ENCODE data around the gene P3H4. TPM values are rescaled to one million over a fixed set of nuclear protein-coding genes. Genes with fewer than 3 reads are reported as not detected.
A peak's percentile ranks its signal among the peaks of the same experiment; 100 is the strongest.

The P3H4 gene
- total RNA-seq, 4 donors from 2014 or later, result 1.8 to 4.0 (median 2.9) TPM

- in situ Hi-C loops (cut with MboI; ENCODE audit: low sequenced_read_pairs in 4 of 4) (no loop called here), intact Hi-C loops (cut with DNase I; ENCODE audit: low total_unique reads) (loop anchor here (1.0 to 2.0 kb wide), 3 partner anchors 26 to 39 kb away; partner anchors contain the start of gene P3H4)
- Histone ChIP-seq H3K36me3 (peaks cover 0 to 13% of the 10 kb centered on the region in 2 donors), H3K9me3 (no peaks in the 10 kb centered on the region), H3K27ac (peak overlapping the region; percentile 81 to 95 (median 92)), H3K4me1 (peaks cover 80 to 86% of the 10 kb centered on the region in 2 donors), H3K27me3 (no peaks in the 10 kb centered on the region), H3K4me3 (peak overlapping the region in 2 of 4 donors; percentile 9 to 12)
- TF ChIP-seq POLR2A (IDR thresholded peaks at IDR 0.05) (no peak), CTCF (IDR thresholded peaks at IDR 0.05 in 4 of 5, conservative IDR thresholded peaks at IDR 0.05 in 1 of 5) (no peak)
- DNase-seq (peak; percentile 60 to 84), ATAC-seq (peak; percentile 55 to 73)
Observed at GRCh38 chr17:41775394-41776226, 36.1 kb downstream of the P3H4 start.

DNA sequence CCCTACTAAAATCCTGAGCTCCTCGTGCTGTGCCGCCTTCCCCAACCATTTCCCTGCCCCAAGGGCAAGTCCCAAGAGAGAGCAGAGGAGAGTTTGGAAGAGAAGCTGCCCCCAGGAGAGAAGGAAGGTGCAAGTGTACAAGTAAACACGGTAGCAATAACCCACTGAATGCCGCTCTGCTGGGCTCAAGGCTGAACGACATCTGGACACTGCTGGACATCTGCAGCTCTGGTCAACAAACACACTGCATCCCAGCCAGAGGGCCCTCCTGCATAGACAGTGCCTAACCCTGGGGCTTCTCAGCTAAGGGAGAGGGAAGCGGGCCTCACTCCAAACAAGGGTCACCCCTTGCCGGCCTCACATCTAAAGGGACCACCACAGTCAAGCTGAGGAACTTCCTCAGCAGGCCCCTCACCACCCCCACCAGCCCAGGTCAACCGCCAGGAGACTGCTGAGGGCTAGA, 38.0 kb downstream of the P3H4 start:
- Histone ChIP-seq H3K9me3 (no peaks in the 10 kb centered on the region), H3K4me1 (peaks cover 63 to 67% of the 10 kb centered on the region in 2 donors), H3K4me3 (no peak overlapping the region), H3K27ac (peak overlapping the region; percentile 36 to 94 (median 58)), H3K27me3 (no peaks in the 10 kb centered on the region), H3K36me3 (peaks cover 0 to 29% of the 10 kb centered on the region in 2 donors)
- intact Hi-C loops (cut with DNase I; ENCODE audit: low total_unique reads) (loop anchor here (2.0 kb wide), 1 partner anchor 37 kb away; no protein-coding TSS in a partner anchor), in situ Hi-C loops (cut with MboI; ENCODE audit: low sequenced_read_pairs in 4 of 4) (no loop called here)
- ATAC-seq (no peak), DNase-seq (no peak)
- no peak for TF ChIP-seq POLR2A (IDR thresholded peaks at IDR 0.05)
- no peak for TF ChIP-seq CTCF (IDR thresholded peaks at IDR 0.05 in 4 of 5, conservative IDR thresholded peaks at IDR 0.05 in 1 of 5)

GRCh38 chr17:41773190-41773588, 38.6 kb downstream of the P3H4 start:
- no peak for TF ChIP-seq POLR2A (IDR thresholded peaks at IDR 0.05)
- no peak for TF ChIP-seq CTCF (IDR thresholded peaks at IDR 0.05 in 4 of 5, conservative IDR thresholded peaks at IDR 0.05 in 1 of 5)
- peak; percentile 19 to 46 for ATAC-seq
- in situ Hi-C loops (cut with MboI; ENCODE audit: low sequenced_read_pairs in 4 of 4) (no loop called here), intact Hi-C loops (cut with DNase I; ENCODE audit: low total_unique reads) (no loop called here)
- peaks cover 0 to 35% of the 10 kb centered on the region in 2 donors for H3K36me3 ChIP-seq
- no peak overlapping the region for H3K4me3 ChIP-seq
- no peaks in the 10 kb centered on the region for H3K27me3 ChIP-seq
- peak; percentile 62 to 65 for DNase-seq
- peak overlapping the region; percentile 36 to 94 (median 58) for H3K27ac ChIP-seq
- peaks cover 59 to 61% of the 10 kb centered on the region in 2 donors for H3K4me1 ChIP-seq
- H3K9me3 ChIP-seq, result no peaks in the 10 kb centered on the region

GRCh38 chr17:41772586-41773189, 39.1 kb downstream of the P3H4 start:
- in situ Hi-C loops (cut with MboI; ENCODE audit: low sequenced_read_pairs in 4 of 4), result no loop called here
- H3K27ac ChIP-seq, result peak overlapping the region; percentile 36 to 94 (median 58)

More at GRCh38 chr17:41772586-41773189, 39.1 kb downstream of the P3H4 start:
- Histone ChIP-seq H3K36me3 (peaks cover 0 to 40% of the 10 kb centered on the region in 2 donors), H3K4me1 (peaks cover 54 to 56% of the 10 kb centered on the region in 2 donors), H3K27me3 (no peaks in the 10 kb centered on the region), H3K9me3 (no peaks in the 10 kb centered on the region), H3K4me3 (no peak overlapping the region)
- ATAC-seq (no peak), DNase-seq (no peak)
- TF ChIP-seq CTCF (IDR thresholded peaks at IDR 0.05 in 4 of 5, conservative IDR thresholded peaks at IDR 0.05 in 1 of 5), result no peak
- TF ChIP-seq POLR2A (IDR thresholded peaks at IDR 0.05), result no peak
- intact Hi-C loops (cut with DNase I; ENCODE audit: low total_unique reads), result no loop called here
